Non-pigmented ciliary epithelial cell (primary cell): ENCODE results near the gene ZNF683.
"Not testable (repeated sequence)": the region's sequence is repeated elsewhere in the genome, so short reads cannot be mapped to it uniquely, and the experiment has no call there.

ENCODE experiments used
- DNase-seq: peaks from one replicate; pipeline ENCODE4 v3.0.0-alpha.2; 2010; ENCODE audit warnings: low read depth

The ZNF683 gene

DNA sequence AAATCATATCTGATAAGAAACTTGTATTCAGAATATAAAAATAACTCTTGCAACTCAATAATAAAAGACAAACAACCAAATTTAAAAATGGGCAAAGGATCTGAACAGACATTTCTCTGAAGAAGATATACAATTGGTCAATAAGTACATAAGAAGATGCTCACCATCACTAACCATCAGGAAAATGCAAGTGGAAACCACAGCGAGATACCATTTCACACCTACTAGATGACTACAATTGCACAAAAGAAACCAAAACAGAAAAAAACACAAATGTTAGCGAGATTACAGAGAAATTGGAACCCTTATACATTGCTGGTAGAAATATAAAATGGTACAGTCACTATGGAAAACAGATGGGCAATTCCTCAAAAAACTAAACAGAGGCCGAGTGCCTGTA is 11.5 kb upstream of the ZNF683 start:
- no peak for DNase-seq

DNA sequence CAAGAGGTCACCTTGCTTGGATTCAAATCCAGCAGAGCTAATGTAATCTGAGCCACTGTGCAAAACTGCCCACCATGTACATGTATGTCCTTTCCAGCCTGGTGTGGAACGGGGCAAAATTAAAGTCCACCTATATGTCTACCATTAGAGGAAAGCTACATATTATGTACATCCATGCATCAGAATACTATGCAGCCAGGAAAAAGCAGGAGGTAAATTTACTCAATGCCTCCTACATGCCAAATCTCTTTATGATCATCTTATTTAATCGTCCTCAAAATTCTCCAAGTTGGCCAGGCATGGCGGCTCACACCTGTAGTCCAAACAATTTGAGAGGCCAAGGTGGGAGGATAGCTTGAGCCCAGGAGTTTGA is 6.3 kb upstream of the ZNF683 start:
- DNase-seq = no peak

DNA sequence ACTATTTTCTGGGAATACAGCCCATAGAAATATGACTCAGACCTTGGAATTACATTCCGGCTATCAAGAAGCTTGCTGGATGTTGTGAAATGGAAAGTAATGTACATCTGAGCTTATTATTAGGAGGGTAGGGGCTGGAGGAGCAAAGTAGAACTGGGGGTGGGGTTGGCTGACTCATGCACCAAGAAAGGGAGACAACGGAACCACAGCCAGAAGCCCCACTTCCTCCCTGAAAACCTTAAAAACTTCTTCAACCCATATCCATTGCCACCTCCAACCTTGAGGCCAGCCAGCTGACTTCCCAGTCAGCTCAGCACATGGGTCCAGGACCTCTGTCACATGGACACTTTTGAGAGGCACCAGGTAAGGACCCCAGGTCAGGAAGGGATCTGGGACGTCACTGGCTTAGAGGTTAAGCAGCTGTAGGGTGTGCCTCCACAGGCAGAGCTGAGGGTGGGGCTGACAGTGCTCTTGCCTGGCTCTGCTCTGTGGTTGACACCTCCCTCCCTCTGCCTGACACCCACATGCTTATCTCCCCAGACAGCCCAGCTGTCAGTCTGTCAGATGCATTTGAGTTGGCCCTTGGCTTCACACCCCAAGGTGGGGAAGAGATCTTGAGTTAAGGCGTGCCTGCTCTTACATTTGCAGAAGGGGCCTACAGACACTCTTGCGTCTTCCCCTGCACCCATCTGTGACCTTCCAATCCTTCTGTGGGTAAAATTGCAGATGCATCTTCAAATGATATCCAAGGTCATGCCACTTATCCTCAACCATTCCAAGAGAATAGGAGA is 5.7 kb upstream of the ZNF683 start:
- peak; percentile 91 for DNase-seq

DNA sequence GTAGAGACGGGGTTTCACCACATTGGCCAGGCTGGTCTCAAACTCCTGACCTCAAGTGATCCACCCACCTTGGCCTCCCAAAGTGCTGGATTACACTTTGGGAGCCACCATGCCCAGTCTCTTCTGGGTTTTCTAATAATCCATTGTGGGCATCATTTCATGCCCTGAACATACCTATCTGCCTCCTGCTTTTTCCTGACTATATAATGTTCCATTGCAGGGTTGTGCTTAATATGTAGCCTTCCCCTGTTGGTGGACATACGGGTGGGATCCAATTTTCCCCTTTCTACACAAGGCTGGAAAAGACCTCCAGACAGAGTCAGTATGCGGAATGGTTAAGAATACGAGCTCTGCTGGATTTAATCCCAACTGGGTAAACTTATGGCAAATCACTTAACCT is 3.5 kb upstream of the ZNF683 start:
- DNase-seq = no peak

DNA sequence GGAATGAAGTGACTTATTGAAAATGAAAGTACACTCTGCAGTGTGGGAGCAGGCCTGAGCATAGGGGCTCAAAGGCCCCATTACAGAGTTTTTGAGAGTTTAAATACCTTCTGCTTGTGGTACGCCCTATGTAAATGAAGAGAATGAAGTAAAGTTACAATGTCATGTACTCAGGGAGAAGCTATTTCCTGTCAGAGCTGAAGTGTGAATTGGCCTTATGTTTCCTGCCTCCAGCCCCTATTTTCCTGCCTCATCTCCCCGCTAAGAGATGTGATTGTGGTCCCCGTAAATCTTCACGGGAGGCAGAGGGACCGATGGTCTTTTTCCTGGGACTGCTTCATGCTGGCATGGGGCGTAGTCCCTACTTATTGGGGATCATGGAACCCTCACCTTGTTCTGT is 2.5 kb upstream of the ZNF683 start:
- DNase-seq = no peak

DNA sequence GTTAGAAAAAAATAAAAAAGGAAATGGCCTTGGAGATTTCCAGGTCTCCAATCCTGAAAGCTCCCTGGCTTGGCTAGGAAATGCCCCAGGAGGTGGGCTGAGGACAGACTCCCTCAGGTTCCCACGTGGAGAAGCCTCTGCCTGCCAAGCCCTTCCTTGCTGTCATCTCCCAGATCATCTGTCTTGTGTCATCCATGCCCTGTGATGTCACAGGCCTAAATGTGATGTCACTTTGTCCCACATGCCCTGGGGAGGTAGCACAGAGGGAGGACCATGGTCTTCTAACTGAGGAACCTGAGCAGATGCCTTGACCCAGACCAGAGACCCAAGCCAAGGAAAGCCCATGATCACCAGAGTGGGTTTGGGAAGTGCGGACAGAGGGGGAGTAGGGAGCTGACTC is 1.8 kb upstream of the ZNF683 start:
- not testable (repeated sequence) for DNase-seq

DNA sequence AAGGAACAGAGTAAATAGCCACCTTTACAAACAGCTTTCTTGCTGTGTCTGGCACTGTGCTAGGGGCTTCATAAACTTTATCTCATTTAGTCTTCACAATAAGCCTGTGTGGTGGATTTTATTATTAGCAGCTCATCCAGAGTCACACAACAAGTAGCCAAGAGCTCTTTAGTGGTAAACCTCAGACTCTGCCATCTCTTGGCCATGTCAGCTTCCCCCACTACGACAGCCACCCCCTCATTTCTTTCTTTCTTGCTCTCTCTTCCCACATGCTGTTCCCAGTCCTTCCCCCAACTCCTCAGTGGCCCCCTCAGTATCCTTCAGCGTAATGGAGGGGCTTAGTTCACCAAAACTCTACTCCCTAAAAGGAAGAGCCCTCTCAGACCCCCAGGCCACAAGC is 1.2 kb upstream of the ZNF683 start:
- DNase-seq = no peak

DNA sequence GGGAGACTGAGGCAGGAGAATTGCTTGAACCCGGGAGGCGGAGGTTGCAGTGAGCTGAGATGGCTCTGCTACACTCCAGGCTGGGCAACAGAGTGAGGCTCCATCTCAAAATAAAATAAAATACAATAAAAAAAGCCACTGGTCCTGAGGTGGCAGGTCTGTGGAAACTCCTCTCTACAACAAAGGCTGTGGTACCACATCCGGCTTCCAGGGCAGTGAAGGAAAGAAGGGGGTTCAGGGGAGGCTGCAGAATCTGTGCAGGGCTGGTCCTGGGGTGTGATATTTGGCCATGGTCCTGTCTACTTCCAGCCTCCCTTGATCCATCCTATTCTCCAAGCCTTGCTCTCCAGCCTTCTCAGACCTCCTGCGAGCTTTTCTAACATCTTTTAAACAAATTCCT is 731 bp upstream of the ZNF683 start:
- no peak for DNase-seq

DNA sequence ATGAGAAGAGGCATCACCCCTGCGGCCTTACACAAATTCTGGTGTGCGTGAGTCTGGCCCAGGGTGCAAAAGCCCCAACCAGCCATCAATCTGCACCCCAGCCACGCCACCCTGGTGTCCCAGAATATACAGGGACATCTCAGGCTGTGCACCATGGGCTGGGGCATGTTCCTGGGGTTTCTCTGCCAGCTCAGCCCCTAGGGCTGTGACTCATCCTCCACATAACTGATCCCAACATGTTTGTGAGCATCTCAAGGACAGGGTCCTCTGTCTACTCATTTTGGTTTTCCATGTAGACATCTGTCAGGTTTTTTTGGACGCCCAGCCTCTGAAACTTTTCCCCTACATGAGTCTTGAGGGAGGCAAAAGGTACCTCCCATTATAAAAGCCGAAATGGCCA is 511 bp downstream of the ZNF683 start:
- no peak for DNase-seq

DNA sequence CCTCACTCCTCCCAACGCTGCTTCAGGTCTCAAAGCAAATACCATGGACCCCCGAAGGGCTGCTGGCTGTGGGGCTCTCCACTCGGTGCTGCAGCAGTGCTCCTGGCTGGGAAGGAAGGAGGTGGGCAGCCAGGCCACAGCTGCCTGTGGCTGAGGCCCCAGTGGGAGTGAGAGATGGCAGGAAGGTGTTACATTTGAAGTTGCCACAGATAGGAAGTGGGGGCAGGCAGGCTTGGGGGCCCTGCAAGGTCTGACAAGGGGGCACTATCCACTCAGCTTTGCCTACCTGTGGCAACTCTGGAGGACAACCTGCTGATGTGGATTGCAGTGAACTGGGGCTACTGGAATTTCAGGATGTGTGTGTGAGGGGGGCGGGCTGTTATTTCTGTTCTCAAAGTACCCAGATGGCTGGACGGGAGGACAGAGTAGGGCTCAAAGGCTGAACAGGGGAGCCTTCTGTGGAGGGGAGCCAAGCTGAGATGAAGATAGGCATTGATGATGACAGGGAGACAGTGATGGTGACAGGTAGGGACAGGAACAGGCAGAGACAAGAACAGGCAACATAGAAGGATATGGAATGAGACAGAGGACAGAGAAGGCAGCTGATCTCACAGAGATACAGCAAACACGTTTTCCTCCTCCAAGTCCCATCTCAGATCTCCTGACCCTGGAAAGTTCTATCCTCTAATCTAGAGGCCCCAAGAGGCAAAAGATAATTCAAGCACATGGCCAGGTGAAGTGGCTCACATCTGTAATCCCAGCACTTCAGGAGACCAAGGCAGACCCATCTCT is 1.8 kb downstream of the ZNF683 start:
- no peak for DNase-seq

DNA sequence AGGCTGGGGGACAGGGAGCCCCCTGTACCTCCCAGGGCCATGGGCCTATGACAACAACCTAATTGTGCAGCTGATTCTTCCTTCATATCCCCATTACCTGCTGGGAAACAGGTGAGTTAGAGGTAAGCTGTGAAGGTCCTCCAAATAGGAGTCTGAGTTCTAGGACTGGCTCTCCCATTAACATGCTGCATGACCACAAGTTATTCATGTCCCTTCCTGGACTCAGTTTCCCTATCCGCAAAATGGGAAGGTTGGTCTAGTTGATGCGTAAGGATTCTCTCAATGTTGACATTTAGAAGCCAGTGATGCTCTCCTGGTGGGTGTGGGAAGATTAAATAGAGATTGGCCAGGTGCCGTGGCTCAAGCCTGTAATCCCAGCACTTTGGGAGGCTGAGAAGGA is 4.1 kb downstream of the ZNF683 start:
- no peak for DNase-seq

DNA sequence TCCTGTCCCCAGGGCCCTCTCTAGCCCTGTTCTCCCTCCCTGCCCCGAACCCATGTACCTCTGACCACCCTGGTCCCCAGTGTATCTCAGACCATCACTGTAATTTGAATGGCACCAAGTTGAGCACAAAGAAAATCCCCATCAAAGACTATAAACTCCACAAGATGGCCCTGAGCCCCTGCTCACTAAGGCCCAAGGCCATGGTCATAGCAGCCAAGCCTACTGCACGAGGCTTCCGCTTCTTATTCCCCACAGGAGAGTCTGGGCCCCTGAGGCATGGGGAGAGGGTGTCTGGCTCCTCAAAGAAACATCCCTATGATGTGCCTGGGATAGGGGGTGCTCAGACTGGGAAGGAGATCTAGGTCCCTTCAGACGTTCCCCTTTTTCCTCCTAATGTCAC is 4.5 kb downstream of the ZNF683 start:
- DNase-seq = no peak

DNA sequence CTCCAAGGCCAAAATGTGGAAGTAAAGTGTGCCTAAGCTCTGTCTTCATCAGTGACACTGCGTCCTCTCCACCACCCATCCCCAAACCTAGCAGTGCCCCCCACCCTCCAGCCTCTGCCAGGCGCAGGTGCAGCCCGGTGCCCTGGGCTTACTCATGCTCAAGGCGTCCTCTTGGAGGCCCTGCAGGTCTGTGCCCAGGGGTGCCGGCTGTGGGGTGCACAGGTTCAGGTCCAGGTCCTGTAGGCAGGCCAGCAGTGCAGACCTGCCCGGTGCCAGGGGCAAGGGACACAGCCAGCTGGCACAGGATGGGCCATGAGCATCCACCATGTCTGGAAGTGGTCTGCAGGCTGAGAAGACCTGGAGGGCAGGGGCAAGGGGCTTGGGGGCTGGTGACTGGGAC is 5.1 kb downstream of the ZNF683 start:
- no peak for DNase-seq

DNA sequence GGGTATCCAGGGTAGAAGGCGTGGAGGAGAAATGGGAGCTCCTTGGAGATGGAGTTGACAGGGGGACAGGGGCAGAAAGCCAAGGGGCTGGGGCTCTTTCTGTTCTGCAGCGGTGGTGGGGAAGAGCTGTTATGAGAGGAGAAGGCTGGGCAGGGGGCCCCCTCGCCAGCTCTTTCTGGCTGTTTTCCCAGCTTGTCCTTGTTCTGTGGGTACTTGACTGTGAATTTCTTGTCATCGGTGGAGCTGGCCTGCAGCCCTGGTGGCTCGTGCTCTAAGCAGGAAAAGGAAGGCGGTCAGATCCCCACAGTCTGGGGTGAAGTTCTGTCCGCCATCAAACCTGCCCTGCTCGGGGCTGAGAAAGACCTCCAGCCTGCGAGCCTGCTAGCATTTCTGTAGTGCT is 7.6 kb downstream of the ZNF683 start:
- no peak for DNase-seq

DNA sequence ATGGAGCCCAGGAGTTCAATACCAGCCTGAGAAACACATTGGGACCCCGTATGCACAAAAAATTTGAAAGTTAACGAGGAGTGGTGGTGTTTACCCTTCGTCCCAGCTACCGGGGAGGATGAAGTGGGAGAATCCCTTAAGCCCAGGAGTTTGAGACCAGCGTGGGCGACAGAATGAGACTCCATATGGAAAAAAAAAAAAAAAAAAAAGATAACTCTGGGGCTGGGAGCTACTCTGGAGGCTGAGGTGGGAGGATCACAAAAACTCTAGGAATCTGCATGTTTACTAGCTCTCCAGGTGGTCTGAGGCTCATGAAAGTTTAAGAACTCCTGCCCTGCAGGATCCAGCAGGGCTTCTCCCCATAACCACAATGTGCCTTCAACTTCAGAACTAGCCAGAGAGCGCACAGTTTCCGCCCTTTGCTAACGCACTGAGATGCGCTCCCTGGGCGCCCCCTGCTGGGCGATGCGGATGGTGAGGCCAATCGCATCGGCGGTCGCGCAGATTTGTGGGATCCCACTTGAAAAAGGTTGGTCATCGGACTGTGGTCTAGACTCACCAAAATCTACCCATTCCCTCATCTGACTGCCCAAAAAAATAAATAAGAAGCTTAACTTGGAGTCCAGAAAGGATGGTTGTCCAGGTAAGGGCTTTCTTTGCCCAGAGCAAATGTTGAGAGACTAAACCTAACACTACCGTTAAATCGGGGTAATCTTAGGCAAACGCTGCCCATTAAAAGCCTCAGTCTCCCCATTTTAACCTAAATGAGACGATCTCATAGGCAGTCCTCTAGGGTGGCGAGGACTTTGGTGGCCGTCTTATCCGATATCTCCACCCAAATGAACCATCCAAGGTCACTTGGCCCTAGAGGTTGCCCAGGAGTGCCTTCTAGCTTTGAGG is 8.8 kb downstream of the ZNF683 start:
- DNase-seq = no peak

DNA sequence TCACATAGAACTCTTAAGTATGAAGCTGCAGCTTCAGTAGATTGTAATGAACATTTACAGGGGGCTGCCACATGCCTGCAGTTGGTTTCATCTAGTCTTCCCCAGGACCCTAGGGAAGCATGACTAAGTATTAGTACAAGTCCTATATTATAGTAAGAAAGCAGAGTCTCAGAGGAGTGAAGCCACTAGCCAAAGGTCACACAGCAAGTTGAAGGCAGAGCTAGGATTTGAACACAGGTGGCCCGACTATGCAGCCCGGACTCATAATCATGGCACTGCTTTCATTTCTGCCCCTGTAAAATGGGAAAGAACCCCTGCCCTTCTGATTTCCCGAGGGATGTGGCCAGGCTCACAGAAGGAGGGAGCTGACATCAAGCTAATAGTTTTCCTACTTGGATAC is 10.2 kb downstream of the ZNF683 start:
- DNase-seq = no peak

DNA sequence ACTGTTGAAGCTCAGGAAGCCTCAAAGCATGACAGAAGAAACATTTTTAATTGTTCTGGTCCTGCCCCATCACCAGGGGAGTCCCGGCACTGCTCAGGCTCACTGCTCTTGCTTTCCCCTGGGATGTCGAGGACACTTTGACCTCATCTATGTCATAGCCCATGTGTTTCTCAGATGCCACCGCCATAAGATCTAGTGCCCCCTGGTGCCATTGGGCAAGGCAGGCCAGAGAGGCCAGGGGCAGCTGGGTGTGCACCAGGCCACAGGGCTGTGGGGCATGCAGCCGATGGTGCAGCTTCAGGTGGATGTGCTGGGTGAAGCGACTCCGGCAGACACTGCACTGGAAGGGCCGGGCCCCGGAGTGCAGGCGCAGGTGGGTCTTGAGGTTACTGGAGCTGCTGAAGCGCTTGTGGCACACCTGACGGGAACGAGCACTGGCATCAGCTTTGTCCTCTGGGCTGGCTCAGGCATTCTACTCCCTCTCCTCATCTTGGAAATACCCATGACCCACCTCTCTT is 10.9 kb downstream of the ZNF683 start:
- DNase-seq = no peak

DNA sequence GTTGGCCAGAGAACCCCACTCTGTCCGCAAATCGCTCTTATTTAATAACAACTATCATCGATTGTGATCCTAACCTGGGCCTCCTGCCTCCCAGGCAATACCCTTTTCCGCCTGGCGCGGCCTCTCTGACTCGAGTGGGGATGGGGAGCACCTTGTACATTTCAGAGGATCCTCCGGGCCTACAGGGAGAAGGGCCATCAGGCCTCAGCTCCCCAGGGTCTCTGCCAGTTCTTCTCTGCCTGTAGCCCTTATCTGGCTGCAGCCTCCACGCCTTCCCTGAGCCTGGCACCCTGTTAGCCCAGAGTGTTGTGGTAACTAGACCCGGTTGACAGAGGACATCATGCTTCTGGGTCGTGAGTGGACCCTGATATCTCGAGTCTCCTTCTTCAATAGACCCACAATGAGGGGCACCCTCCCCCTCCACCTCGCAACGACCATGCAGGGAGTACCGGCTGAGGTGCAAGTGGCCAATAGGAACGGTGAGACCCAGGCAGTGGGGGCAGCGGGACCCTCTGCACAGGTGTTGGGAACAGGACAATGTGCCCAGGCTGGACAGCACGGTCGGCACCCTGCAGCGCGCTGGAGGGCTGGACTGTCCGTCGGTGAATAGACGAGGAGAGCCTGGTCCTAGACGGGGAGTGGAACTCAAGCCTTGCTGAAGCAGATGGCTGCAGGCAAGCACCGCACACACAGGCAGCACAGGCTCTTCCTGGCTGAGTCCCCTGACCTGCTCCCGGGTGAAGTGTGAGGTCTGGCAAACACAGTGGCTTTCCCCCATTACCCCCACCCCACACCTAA is 11.5 kb downstream of the ZNF683 start:
- DNase-seq = no peak

DNA sequence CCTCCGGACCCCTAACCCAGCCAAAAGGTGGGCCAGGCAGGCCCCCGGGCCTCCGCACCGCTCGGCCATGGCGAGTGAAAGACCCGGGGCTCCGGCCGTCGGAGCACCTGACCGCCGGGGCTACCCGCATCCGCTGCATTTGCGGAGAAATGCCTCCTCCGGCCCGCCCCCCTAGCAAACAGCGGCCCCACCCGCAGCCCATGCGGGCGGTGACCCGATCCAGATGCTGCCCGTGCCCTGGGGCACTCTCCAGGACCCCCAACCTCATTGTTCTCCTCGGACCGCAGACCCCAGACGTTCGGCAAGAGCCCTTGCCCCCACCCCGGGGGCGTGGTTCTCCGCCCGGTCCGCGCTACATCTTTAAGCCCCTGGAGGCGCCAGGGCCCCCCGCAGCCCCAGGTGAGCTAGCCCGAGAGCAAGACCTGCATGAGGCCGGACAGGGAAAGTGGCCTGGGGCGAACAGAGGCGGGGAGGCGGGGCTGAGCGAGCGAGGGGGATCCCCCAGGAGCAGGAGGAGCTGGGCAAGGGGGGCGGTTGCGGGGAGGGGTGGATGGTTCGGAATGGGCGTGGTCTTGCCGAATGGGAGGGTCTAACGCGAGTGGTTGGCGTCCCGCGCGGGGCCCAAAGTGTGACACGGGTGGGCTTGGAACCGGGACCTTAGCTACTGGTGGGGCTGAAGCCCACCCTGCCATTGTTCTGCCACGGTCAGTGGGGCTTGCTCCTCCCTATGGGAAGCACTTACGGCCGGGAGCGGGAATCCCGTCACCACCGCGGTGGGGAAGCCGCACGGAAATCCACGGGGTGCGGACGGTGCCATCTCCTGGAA is 12.4 kb downstream of the ZNF683 start:
- no peak for DNase-seq
